A549 treated with ZK216348 at 1 μM for 4 hours (cell line): ENCODE measurements around the gene SLC39A11. TPM values are rescaled to one million over a fixed set of nuclear protein-coding genes. Genes with fewer than 3 reads are reported as not detected.

Experiments used
- total RNA-seq: library from RNA; stranded (reverse); fragments of 200-300 nt; extraction: Qiagen RNA extraction; gene quantifications from 5 replicates; pipeline ENCODE4 v1.2.3, GENCODE V29; 2022; ENCODE audit warnings: low read depth

Gene SLC39A11
- 13.9 to 17.3 TPM (median 15.0 TPM) in 5 replicates for total RNA-seq

GRCh38 chr17:73092523-73093135, at the start of gene SLC39A11:
SLC39A11 (minus strand) TSS chr17:73092688; CDS start chr17:73088764, 3,924 bp downstream.

Other genes with a start within 250 kb of the SLC39A11 start
- 0.06 to 0.09 TPM (median 0.06 TPM) in 5 replicates for gene SSTR2, start 72.3 kb upstream of the SLC39A11 start, total RNA-seq
- gene COG1, start 100.4 kb upstream of the SLC39A11 start, total RNA-seq, result 17.5 to 23.3 TPM (median 21.5 TPM) in 5 replicates
- not detected in 5 replicates for gene CPSF4L, start 169.2 kb upstream of the SLC39A11 start, total RNA-seq
- gene CDC42EP4, start 219.3 kb upstream of the SLC39A11 start, total RNA-seq, result 53.7 to 80.0 TPM (median 74.2 TPM) in 5 replicates